HG03039 (cell line): Measurements from ENCODE around the gene ETFA.

ENCODE experiments used
- ATAC-seq: cut with Tn5 transposase; IDR thresholded peaks from one replicate; pipeline ENCODE4 v1.9.1; 2021; ENCODE audit warnings: mild to moderate bottlenecking, moderate library complexity; ENCODE audit not compliant: unreplicated experiment

ETFA gene

GRCh38 chr15:76221085-76221767 lies 90.0 kb downstream of the ETFA start:
- no peak for ATAC-seq

DNA sequence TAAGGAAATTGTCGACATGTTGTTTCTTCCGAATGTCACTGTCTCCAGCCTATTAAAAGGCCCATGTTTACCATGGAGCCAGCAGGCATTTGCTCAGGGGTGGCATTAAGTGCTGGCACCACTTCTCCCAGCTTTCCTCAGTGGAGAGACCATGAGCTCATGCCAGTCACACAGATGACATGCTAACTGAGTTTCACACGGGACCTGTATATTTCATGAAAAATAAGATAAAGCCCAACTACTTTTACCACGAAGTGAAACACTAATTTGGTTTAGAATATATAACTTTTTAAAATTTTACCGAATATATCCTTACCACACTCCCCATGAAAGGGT lies 93.4 kb downstream of the ETFA start:
- no peak for ATAC-seq

DNA sequence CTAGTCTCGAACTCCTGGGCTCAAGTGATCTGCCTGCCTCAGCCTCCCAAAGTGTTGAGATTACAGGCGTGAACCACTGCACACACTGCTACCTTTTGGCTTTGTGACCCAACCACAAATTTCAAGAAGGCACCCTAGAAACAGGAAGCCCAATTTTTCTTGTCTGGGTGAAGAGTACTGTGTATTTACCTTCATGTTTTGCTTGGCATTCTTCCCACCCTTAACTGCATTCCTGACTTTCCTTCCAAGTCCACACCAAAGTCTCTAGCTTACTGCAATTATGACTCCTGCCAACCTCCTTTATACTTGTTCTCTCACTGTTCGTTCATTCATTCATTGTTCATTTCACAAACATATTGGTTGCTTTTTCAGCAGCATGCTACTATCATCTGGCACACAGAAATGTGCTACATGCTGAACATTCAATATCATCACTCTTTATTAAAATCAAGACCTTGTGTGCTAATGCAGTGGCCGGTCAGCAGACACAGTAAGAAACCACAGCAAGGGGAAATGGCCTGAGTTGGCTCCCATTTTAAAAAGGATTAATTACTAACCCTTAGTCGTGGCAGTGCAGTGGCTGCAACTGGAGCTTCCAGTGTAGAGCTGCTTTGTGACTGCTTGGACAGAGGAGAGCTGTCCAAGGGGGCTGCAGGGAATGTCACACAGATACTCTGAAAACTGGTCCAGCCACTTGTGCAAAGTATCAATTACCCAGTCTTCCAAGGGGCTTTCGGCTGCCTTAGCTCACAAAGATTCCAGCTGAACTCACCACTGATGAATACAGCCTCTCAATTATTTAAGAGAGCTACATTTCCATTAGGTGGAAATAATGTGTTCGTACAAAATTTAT lies 94.0 kb downstream of the ETFA start:
- no peak for ATAC-seq

GRCh38 chr15:76215634-76216033 lies 95.6 kb downstream of the ETFA start:
- no peak for ATAC-seq

DNA sequence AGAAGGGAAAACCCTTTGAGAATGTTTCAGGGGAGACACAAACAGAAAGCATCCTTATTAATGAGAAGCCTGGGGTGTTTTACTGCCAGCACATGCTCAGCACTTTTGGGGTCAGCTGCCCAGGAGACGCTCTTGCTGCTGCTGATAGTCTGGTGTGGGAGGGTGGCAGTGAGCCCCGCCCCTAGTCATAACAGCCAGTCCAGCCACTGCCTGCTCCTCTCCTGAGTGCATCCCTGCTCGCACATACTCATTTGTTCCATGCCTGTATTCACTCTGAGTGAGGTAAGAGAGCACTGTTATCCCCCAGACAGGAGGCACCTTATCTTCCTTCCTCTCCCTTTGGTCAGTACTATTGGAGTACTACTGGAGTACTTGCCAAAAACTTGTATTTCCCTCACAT lies 101.3 kb downstream of the ETFA start:
- no peak for ATAC-seq

- ATAC-seq: no peak
Measured at GRCh38 chr15:76209523-76209922, 101.7 kb downstream of the ETFA start.

DNA sequence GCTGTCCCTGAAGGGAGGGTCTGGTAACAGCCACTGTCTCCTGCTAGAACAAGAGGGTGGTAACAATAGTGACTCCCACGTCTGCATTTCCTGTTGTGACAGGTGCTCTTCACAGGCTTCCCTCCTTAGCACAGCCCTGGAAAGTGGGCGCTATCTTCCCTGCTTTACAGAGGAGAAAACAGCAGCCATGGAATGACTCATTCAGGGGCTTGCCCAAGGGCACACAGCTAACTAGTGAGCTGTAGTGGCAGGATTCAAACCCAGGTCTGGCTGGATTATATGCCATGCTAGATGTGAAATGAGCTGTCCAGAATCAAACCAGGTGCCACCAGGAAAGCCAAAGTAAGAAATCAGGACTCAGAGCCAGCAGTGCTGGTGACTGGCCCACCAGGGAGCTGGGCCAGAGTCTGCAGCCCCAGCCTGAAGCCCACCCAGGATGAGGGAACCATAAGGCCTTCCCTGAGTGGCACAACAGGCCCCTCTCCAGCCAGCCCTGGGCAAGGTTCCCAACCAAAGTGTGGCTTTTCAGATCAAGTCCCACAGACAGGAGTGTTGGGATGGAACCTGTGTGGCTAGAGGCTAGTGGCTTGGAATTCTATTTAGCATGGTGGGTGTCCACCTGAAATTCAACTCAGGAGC lies 102.4 kb downstream of the ETFA start:
- ATAC-seq: no peak

DNA sequence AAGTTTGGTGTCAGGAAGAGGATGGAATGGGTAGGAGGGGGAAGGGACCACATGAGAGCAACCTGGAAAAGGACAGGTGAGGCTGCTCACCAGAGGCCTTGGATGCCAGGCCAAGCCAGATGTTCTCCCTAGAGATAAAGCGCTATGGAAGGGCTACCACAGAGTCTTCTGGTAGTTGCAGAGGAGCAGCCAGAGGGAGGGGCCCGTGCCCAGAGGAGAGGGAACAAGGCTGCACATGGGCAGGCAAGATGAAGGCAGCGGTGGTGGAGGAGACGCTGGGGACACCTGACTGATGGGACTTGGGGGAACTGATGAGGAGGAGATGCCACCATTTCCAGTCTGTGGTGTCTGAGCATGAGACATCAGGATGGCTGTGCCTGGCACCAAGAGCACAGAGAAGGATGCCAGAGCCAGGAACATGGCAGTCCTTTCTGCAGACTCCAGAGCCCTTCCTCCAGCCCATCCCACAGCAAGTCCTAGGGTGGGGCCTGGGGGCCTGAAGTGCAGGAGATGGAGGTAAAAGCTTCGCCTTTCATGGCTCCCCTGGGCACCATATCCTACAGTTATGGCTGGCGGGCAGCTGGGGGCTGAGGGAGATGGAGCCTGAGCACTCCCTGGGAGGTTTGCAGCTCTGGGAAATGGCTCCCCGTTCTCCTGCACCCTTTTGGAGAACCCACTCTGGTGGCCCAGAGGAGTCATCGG lies 103.0 kb downstream of the ETFA start:
- no peak for ATAC-seq

DNA sequence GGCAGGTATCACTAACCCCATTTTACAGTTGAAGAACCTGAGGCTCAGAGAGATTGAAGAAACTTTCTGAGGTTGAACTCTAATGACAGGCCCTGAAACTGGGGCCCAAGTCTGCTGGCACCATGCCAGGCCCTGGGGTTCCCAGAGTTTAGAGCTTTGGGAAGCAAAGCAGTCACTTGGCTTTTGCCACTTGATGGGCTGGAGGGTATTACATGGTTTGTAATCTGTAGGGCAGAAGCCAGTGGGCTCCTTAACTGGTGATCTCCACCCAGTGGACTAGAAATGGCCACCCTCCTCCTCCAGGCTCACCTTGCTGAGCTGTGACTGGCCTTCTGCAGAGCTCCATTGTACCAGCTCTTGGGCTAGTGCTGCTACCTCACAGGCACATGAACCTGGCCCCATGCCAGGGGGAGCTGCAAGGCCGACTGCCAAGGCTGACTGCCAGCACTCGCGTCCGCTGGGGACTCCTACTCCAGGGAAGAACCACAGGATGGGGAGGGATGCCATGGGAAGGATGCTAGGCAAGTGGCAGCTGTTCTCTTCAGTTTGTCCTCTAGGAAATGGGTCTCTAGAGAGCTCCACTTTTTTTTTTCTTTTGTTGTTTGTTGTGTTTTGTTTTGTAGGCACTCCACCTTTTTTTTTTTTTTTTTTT lies 104.8 kb downstream of the ETFA start:
- no peak for ATAC-seq

- no peak for ATAC-seq
Measured at GRCh38 chr15:76204916-76205460, 106.3 kb downstream of the ETFA start.

- ATAC-seq: no peak
Measured at GRCh38 chr15:76204109-76204845, 107.0 kb downstream of the ETFA start.

- ATAC-seq: no peak
Measured at GRCh38 chr15:76203346-76204108, 107.7 kb downstream of the ETFA start.

DNA sequence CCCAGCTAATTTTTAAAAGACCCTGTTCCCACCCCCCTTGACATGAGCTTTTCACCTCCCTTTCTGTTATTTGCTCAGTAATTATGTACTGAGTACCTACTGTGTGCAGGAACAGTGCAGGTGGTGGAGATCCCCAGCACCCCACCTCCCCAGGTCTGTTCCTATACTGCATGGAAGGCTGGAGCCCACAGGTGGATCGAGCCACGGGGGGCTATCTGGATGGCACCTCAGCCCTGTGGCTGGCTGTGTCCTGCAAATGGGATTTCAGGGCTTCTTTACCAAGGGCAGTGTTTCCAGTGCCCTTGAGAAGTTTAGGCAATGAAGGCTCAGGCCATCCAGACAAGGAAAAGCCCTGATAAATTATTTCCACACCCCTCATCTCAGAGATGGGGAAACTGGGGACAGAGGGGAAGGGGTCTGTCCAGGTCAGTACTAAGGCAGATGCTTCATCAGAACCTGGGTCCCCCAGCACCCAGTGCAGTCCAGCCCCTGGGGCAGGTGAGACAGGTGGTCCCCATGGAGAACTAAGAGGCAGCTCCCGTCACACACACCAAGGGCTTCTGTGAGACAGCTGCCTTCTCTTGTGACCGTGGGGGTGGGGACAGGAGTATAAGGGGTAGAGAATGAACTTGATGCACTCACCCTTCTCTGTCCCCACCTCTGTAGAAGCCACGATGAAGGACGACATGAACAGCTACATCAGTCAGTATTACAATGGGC lies 109.6 kb downstream of the ETFA start:
- ATAC-seq: no peak

DNA sequence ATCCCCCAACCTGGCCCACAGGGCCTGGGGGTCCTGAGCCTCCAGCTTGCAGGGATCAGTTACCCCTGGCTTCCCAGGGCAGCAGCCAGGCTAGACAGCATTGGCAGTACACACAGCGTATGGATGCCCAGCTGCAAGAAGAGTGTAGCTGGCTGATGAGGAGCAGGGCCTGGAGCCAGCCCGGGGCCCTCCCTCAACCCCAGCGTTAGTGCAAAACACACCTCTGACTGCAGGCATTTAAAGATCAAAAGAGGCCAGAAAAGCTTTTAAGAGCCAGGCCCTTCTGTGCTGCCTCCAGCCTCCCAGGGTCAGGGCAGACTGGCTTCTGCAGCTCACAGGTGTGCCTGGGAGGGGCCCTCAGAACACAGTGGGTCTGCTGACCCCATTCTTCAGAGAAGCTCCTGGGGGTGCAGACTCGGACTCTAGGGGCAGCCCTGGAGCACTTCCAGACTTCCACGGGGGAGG lies 110.6 kb downstream of the ETFA start:
- ATAC-seq: no peak

DNA sequence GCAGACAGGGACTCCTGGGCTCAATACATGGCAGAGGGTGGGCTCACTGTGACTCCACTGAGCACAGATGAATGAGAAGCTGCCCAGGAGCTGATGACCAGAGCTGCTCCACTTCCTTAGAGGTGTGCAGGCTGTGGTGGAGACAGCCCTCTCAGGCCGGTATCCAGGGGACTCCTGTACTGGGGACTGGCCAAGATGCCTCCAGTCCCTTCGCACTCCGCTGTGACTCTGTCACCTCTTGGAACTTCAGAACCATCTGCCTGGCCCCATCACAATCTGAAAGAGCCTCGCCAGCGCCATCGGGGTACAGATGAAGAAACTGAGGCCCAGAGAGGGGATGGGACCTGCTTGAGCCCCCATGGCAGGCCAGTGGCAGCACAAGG lies 111.2 kb downstream of the ETFA start:
- ATAC-seq: no peak

GRCh38 chr15:76199106-76200082 lies 111.9 kb downstream of the ETFA start:
- ATAC-seq: no peak

DNA sequence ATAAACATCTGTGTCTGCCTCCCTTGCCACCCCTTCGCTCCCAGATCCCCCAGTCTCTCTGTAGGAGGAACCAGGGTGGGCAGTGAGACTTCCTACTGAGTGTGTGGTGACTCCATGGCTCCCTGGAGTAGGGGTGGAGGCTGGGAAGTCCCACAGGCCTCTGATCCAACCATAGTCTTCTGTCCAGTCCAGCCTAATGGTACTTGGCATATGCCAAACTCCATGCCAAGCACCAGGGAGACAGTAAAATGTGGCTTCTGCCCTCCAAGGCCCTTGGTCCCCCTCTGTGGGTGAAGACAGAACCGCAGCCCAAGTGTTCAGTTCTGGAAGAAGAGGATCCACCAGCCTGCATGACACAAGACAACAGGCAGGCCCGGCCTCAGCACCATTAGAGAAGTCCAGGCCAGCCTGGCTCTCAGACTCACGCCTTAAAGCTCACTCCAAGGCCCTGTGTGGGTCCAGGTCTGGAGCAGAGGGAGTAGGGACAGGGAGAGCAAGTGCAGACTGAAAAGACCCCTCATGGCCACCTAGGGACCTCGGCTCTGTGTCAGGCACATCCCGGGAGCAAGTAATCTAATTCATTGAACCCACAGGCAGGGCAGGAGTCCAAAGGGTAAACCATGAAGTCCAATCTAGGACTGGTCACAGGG lies 112.7 kb downstream of the ETFA start:
- no peak for ATAC-seq
